IMR-90 (cell line): ENCODE results near the gene DCTN1. TPM values are rescaled to one million over a fixed set of nuclear protein-coding genes. Genes with fewer than 3 reads are reported as not detected.

Experiments used
- ATAC-seq: fragments of 200-7000 bp; cut with Tn5 transposase; 2 replicates; pipeline ENCODE4 v1.9.1; 2020; ENCODE audit warnings: low read depth, mild to moderate bottlenecking, moderate library complexity
- BruUV-seq: library from RNA; stranded (reverse); fragments of 400-500 nt; replicated peaks from 2 replicates; lab custom pipeline; 2021; lab: Mats Ljungman, UMichigan
- CTCF ChIA-PET: fragments of 300-600 bp; formaldehyde crosslinking; extraction: SDS; loops from one replicate; lab custom pipeline; 2021; ENCODE audit warnings: antibody characterized with exemption; lab: Yijun Ruan, JAX
- POLR2A ChIA-PET: fragments of 300-600 bp; sonication (Branson Sonifier 250); formaldehyde crosslinking; loops from one replicate; lab custom pipeline; 2022; ENCODE audit warnings: antibody characterized with exemption; ENCODE audit not compliant: unreplicated experiment; lab: Charles Lee
- DNase-seq: peaks from one replicate; pipeline ENCODE4 v3.0.0; 2013
- H2AFZ ChIP-seq: replicated peaks from 2 replicates; pipeline ENCODE3; 2013; ENCODE audit warnings: low read length, mild to moderate bottlenecking; ENCODE audit not compliant: poor library complexity
- H2AK5ac ChIP-seq: 2 replicates; pipeline ENCODE4 v1.6.1; 2013; ENCODE audit warnings: low read depth, low read length, inconsistent platforms
- H2AK9ac ChIP-seq: replicated peaks from 2 replicates; pipeline ENCODE3; 2013; ENCODE audit warnings: mild to moderate bottlenecking, low read depth, low read length, moderate library complexity; ENCODE audit not compliant: poor library complexity
- H2BK120ac ChIP-seq: 2 replicates; pipeline ENCODE4 v1.6.1; 2013; ENCODE audit warnings: low read depth, low read length, inconsistent platforms
- H2BK15ac ChIP-seq: 3 replicates; pipeline ENCODE4 v1.6.1; 2013; ENCODE audit warnings: low read depth, low read length, inconsistent platforms
- H2BK20ac ChIP-seq: 2 replicates; pipeline ENCODE4 v1.6.1; 2013; ENCODE audit warnings: low read depth, mild to moderate bottlenecking, inconsistent platforms, low read length, moderate library complexity
- H2BK5ac ChIP-seq: 2 replicates; pipeline ENCODE4 v1.6.1; 2013; ENCODE audit warnings: mild to moderate bottlenecking, low read depth, low read length, inconsistent platforms; ENCODE audit not compliant: poor library complexity, severe bottlenecking
- H3K14ac ChIP-seq: replicated peaks from 2 replicates; pipeline ENCODE4 v1.6.1; 2013; ENCODE audit warnings: low read depth, low read length, inconsistent platforms
- H3K18ac ChIP-seq: 2 replicates; pipeline ENCODE4 v1.6.1; 2013; ENCODE audit warnings: low read depth, low read length, control low read depth
- H3K23ac ChIP-seq: 2 replicates; pipeline ENCODE4 v1.6.1; 2013; ENCODE audit warnings: low read depth, low read length, inconsistent platforms
- H3K27ac ChIP-seq: 2 replicates; pipeline ENCODE4 v1.5.1; 2013; ENCODE audit warnings: mild to moderate bottlenecking, control low read depth, low read length; ENCODE audit not compliant: insufficient read depth
- H3K27me3 ChIP-seq: 2 replicates; pipeline ENCODE4 v1.6.1; 2013; ENCODE audit warnings: low read length; ENCODE audit not compliant: control insufficient read depth, insufficient read depth
- H3K36me3 ChIP-seq: 2 replicates; pipeline ENCODE4 v1.6.1; 2013; ENCODE audit warnings: low read length, mixed read lengths; ENCODE audit not compliant: control insufficient read depth, insufficient read depth
- H3K4ac ChIP-seq: 2 replicates; pipeline ENCODE4 v1.6.1; 2013; ENCODE audit warnings: low read depth, low read length, inconsistent platforms
- H3K4me1 ChIP-seq: 2 replicates; pipeline ENCODE4 v1.6.1; 2013; ENCODE audit warnings: low read length, mixed read lengths; ENCODE audit not compliant: control insufficient read depth, insufficient read depth
- H3K4me2 ChIP-seq: 2 replicates; pipeline ENCODE4 v1.6.1; 2013; ENCODE audit warnings: low read depth, mild to moderate bottlenecking, control low read depth, low read length, moderate library complexity
- H3K4me3 ChIP-seq: 2 replicates; pipeline ENCODE4 v1.5.1; 2013; ENCODE audit warnings: low read depth, mild to moderate bottlenecking, control low read depth, low read length, moderate library complexity; ENCODE audit not compliant: insufficient read depth
- H3K56ac ChIP-seq: 2 replicates; pipeline ENCODE4 v1.6.1; 2013; ENCODE audit warnings: low read length, inconsistent platforms; ENCODE audit not compliant: insufficient read depth; ENCODE audit errors: extremely low read depth
- H3K79me1 ChIP-seq, 2 experiments: 2 replicates each; pipeline ENCODE4 v1.6.1; 2013; ENCODE audit warnings: low read length in 2 of 2, inconsistent platforms in 1 of 2, low read depth in 1 of 2
- H3K9ac ChIP-seq: 2 replicates; pipeline ENCODE4 v1.6.1; 2013; ENCODE audit warnings: low read depth, low read length, control low read depth
- H3K9me1 ChIP-seq: 2 replicates; pipeline ENCODE4 v1.6.1; 2013; ENCODE audit warnings: low read length, inconsistent platforms; ENCODE audit not compliant: insufficient read depth
- H3K9me3 ChIP-seq: 2 replicates; pipeline ENCODE4 v1.6.1; 2013; ENCODE audit warnings: low read length; ENCODE audit not compliant: control insufficient read depth, insufficient read depth
- H4K20me1 ChIP-seq: 2 replicates; pipeline ENCODE4 v1.6.1; 2013; ENCODE audit warnings: low read length, inconsistent platforms; ENCODE audit not compliant: insufficient read depth
- H4K5ac ChIP-seq: 2 replicates; pipeline ENCODE4 v1.6.1; 2013; ENCODE audit warnings: mild to moderate bottlenecking, low read depth, low read length, control low read depth
- H4K8ac ChIP-seq, 2 experiments: 2 replicates each; pipeline ENCODE4 v1.6.1; 2013; ENCODE audit warnings: low read depth in 2 of 2, low read length in 2 of 2, control low read depth in 1 of 2, inconsistent platforms in 1 of 2
- H4K91ac ChIP-seq: 2 replicates; pipeline ENCODE4 v1.6.1; 2013; ENCODE audit warnings: low read depth, low read length, inconsistent platforms; ENCODE audit not compliant: insufficient read depth
- BHLHE40 ChIP-seq: fragments of 150-350 bp; IDR thresholded peaks from 2 replicates; pipeline ENCODE4 v1.6.1; 2016; ENCODE audit warnings: mild to moderate bottlenecking, low read depth, low read length
- FOS ChIP-seq: fragments of 150-350 bp; IDR thresholded peaks from 2 replicates; pipeline ENCODE4 v1.6.1; 2016; ENCODE audit warnings: low read depth, low read length
- MAFK ChIP-seq: IDR thresholded peaks from 2 replicates; pipeline ENCODE4 v1.6.1; 2012; ENCODE audit warnings: low read depth, low read length, improper control_type of control experiment
- MAZ ChIP-seq: IDR thresholded peaks from 2 replicates; pipeline ENCODE4 v1.6.1; 2012; ENCODE audit warnings: low read depth, mild to moderate bottlenecking, low read length, improper control_type of control experiment, moderate library complexity, borderline replicate concordance
- MXI1 ChIP-seq: IDR thresholded peaks from 2 replicates; pipeline ENCODE4 v1.6.1; 2012; ENCODE audit warnings: low read depth, mild to moderate bottlenecking, low read length, moderate library complexity, borderline replicate concordance
- NFE2L2 ChIP-seq: fragments of 150-350 bp; IDR thresholded peaks from 2 replicates; pipeline ENCODE4 v1.6.1; 2016; ENCODE audit warnings: low read depth, mild to moderate bottlenecking, low read length
- RAD21 ChIP-seq: IDR thresholded peaks from 2 replicates; pipeline ENCODE4 v1.6.1; 2012; ENCODE audit warnings: low read length, improper control_type of control experiment
- RCOR1 ChIP-seq: IDR thresholded peaks from 2 replicates; pipeline ENCODE4 v1.6.1; 2012; ENCODE audit warnings: mild to moderate bottlenecking, low read length, improper control_type of control experiment; ENCODE audit not compliant: insufficient replicate concordance
- RFX5 ChIP-seq: IDR thresholded peaks from 2 replicates; pipeline ENCODE4 v1.8.0; 2012; ENCODE audit warnings: low read depth, mild to moderate bottlenecking, low read length, moderate library complexity
- SMC3 ChIP-seq: fragments of 150-350 bp; IDR thresholded peaks from 2 replicates; pipeline ENCODE4 v1.6.1; 2016; ENCODE audit warnings: low read depth, mild to moderate bottlenecking, antibody characterized with exemption, low read length, moderate library complexity
- USF2 ChIP-seq: fragments of 150-350 bp; IDR thresholded peaks from 2 replicates; pipeline ENCODE4 v1.6.1; 2017; ENCODE audit warnings: mild to moderate bottlenecking, antibody characterized with exemption, low read length, low read depth
- WGBS, 2 experiments: methylation state at CpG; one replicate each; pipeline versions ENCODE4 v1.1.5 to v1.1.7; 2013; ENCODE audit warnings: missing lambda C conversion rate in 2 of 2; ENCODE audit not compliant: insufficient read length in 1 of 2; ENCODE audit errors: extremely low coverage in 2 of 2; 5-methylcytosine and 5-hydroxymethylcytosine counted together
- dilution Hi-C: fragments of 300-500 bp; cut with HindIII; formaldehyde crosslinking; loops from one replicate; pipeline ENCODE4 v1.14.3; 2018; ENCODE audit warnings: low sequenced_read_pairs; ENCODE audit not compliant: unreplicated experiment
- in situ Hi-C: fragments of 300-500 bp; cut with MboI; formaldehyde crosslinking; loops from 3 replicates; pipeline ENCODE4 v1.14.3; 2019; ENCODE audit warnings: low sequenced_read_pairs, inconsistent platforms, mixed read lengths
- intact Hi-C: fragments of 100-400 bp; cut with micrococcal nuclease; formaldehyde crosslinking; loops from 2 replicates; pipeline ENCODE4 v1.10.0; 2022
- polyA plus RNA-seq, 3 experiments: library from polyadenylated mRNA; depleted of rRNA; stranded (reverse); fragments of >200 nt; gene quantifications; 2 replicates each; pipeline ENCODE4 v1.2.3, GENCODE V29; 2012; ENCODE audit warnings: low replicate concordance in 1 of 3
- total RNA-seq: library from RNA; depleted of rRNA; stranded (reverse); fragments of >200 nt; gene quantifications from 2 replicates; pipeline ENCODE4 v1.2.3, GENCODE V29; 2012
- TF ChIP-seq, protein P1 (sequence below): fragments of 150-350 bp; IDR thresholded peaks from 2 replicates; pipeline ENCODE4 v1.6.1; 2016; ENCODE audit warnings: low read depth, mild to moderate bottlenecking, low read length, moderate library complexity, borderline replicate concordance
- TF ChIP-seq, protein P2 (sequence below): conservative IDR thresholded peaks from 2 replicates; pipeline ENCODE4 v1.5.1; 2012; ENCODE audit warnings: mild to moderate bottlenecking, low read depth, low read length, improper control_type of control experiment

DCTN1 gene
- total and polyA plus RNA-seq, 2 of the 4 experiments (the other 2 are of a cell fraction): 136 to 204 TPM

DNA sequence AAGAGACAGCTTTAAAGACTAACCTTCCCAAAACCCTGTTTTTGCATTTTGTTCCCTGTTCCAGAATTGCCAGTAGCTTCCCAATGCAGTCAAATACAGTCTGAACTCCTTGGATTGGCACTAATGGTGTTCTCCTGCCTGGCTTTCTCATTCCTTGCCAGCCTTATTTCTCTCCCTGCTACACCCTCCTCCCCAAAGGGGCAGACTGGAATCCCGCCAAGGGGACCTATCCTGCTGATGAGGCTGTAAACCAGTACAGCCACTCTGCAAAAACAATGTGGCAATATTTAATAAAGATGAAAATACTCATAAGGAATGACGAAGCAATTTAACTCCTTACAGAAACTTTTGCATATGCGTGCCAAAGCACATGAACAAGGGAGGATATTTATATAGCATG is 32.4 kb downstream of the DCTN1 start:
- H3K79me1 ChIP-seq: no peaks in the 10 kb centered on the region
- H3K36me3 ChIP-seq: no peaks in the 10 kb centered on the region
- no peak overlapping the region for H2BK20ac ChIP-seq
- BruUV-seq: no TSS peak
- CTCF ChIA-PET: interaction anchor here (1.4 kb wide), 1 partner anchor 13 kb away, joined by 3 read pairs; no protein-coding TSS in a partner anchor
- no peak for TF ChIP-seq USF2
- TF ChIP-seq, protein P1, sequence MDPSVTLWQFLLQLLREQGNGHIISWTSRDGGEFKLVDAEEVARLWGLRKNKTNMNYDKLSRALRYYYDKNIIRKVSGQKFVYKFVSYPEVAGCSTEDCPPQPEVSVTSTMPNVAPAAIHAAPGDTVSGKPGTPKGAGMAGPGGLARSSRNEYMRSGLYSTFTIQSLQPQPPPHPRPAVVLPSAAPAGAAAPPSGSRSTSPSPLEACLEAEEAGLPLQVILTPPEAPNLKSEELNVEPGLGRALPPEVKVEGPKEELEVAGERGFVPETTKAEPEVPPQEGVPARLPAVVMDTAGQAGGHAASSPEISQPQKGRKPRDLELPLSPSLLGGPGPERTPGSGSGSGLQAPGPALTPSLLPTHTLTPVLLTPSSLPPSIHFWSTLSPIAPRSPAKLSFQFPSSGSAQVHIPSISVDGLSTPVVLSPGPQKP: no peak
- TF ChIP-seq, protein P2, sequence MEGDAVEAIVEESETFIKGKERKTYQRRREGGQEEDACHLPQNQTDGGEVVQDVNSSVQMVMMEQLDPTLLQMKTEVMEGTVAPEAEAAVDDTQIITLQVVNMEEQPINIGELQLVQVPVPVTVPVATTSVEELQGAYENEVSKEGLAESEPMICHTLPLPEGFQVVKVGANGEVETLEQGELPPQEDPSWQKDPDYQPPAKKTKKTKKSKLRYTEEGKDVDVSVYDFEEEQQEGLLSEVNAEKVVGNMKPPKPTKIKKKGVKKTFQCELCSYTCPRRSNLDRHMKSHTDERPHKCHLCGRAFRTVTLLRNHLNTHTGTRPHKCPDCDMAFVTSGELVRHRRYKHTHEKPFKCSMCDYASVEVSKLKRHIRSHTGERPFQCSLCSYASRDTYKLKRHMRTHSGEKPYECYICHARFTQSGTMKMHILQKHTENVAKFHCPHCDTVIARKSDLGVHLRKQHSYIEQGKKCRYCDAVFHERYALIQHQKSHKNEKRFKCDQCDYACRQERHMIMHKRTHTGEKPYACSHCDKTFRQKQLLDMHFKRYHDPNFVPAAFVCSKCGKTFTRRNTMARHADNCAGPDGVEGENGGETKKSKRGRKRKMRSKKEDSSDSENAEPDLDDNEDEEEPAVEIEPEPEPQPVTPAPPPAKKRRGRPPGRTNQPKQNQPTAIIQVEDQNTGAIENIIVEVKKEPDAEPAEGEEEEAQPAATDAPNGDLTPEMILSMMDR: no peak
- TF ChIP-seq MAZ: no peak
- no peak for TF ChIP-seq FOS
- no peak for TF ChIP-seq BHLHE40
- no peak for TF ChIP-seq RCOR1
- TF ChIP-seq SMC3: no peak
- no peak for TF ChIP-seq RAD21
- TF ChIP-seq MAFK: no peak
- no peak for TF ChIP-seq NFE2L2
- TF ChIP-seq MXI1: no peak
- no peak for TF ChIP-seq RFX5
- no peak overlapping the region for H4K5ac ChIP-seq
- H3K14ac ChIP-seq: no peak overlapping the region
- peaks cover 24% of the 10 kb centered on the region for H3K27me3 ChIP-seq
- H2AK5ac ChIP-seq: no peak overlapping the region
- WGBS, 2 experiments: no CpG with 5 or more reads among the region's 3 CpGs
- H3K23ac ChIP-seq: no peak overlapping the region
- H3K4me2 ChIP-seq: no peak overlapping the region
- POLR2A ChIA-PET: no interaction called here
- no peaks in the 10 kb centered on the region for H4K20me1 ChIP-seq
- H2BK15ac ChIP-seq: no peak overlapping the region
- in situ Hi-C loops: loop anchor here (25.0 kb wide), 1 partner anchor 535 kb away; no protein-coding TSS in a partner anchor
- ATAC-seq (no peak), DNase-seq (no peak)
- H3K18ac ChIP-seq: no peak overlapping the region
- H3K9me1 ChIP-seq: no peaks in the 10 kb centered on the region
- H2AK9ac ChIP-seq: no peak overlapping the region
- no peak overlapping the region for H2BK120ac ChIP-seq
- H3K9me3 ChIP-seq: no peaks in the 10 kb centered on the region
- dilution Hi-C loops: no loop called here
- no peak overlapping the region for H2BK5ac ChIP-seq
- H3K27ac ChIP-seq: no peak overlapping the region
- intact Hi-C loops: no loop called here
- no peak overlapping the region for H4K91ac ChIP-seq
- H3K4me1 ChIP-seq: no peaks in the 10 kb centered on the region
- H4K8ac ChIP-seq: no peak overlapping the region
- no peak overlapping the region for H2AFZ ChIP-seq
- no peak overlapping the region for H3K56ac ChIP-seq
- no peak overlapping the region for H3K4me3 ChIP-seq
- no peak overlapping the region for H3K9ac ChIP-seq
- H3K4ac ChIP-seq: no peak overlapping the region
